Measurements from ENCODE around the gene FAM204A. TPM values are rescaled to one million over a fixed set of nuclear protein-coding genes. Genes with fewer than 3 reads are reported as not detected.

The FAM204A gene
- total RNA-seq, 1 donor from 2014 or later = 43.6 TPM

DNA sequence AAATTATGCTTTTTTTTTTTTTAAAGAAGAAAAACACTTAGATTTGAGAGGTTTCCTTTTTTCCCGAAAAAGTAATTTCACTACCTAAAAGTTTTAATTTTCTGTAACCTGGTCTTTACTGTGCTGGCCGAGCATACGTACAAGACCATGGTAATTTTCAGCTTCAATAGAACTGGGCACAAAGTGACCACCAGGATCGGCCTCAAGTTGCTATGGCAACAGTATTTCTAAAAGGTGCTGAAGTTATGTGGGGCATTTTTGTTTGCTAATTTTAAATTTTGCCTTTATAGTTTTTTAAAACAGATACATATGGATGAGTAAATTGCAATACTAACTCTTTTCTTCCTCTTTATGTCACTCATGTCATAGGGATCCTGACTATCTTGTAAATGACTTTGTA lies 69.4 kb downstream of the FAM204A start:
- Mint-ChIP-seq H3K36me3 (ENCODE audit: unreplicated experiment) (peaks cover 4% of the 10 kb centered on the region), H3K27me3 (ENCODE audit: unreplicated experiment) (no peaks in the 10 kb centered on the region), H3K4me1 (ENCODE audit: low read depth, unreplicated experiment) (no peaks in the 10 kb centered on the region), H3K27ac (ENCODE audit: unreplicated experiment) (no peak overlapping the region), H3K9me3 (ENCODE audit: unreplicated experiment) (peaks cover 2% of the 10 kb centered on the region), H3K4me3 (ENCODE audit: unreplicated experiment) (no peak overlapping the region)
- TF ChIP-seq, protein P1, sequence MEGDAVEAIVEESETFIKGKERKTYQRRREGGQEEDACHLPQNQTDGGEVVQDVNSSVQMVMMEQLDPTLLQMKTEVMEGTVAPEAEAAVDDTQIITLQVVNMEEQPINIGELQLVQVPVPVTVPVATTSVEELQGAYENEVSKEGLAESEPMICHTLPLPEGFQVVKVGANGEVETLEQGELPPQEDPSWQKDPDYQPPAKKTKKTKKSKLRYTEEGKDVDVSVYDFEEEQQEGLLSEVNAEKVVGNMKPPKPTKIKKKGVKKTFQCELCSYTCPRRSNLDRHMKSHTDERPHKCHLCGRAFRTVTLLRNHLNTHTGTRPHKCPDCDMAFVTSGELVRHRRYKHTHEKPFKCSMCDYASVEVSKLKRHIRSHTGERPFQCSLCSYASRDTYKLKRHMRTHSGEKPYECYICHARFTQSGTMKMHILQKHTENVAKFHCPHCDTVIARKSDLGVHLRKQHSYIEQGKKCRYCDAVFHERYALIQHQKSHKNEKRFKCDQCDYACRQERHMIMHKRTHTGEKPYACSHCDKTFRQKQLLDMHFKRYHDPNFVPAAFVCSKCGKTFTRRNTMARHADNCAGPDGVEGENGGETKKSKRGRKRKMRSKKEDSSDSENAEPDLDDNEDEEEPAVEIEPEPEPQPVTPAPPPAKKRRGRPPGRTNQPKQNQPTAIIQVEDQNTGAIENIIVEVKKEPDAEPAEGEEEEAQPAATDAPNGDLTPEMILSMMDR (IDR thresholded peaks at IDR 0.05; ENCODE audit: partially characterized antibody, unreplicated experiment) = no peak
- DNase-seq = no peak

DNA sequence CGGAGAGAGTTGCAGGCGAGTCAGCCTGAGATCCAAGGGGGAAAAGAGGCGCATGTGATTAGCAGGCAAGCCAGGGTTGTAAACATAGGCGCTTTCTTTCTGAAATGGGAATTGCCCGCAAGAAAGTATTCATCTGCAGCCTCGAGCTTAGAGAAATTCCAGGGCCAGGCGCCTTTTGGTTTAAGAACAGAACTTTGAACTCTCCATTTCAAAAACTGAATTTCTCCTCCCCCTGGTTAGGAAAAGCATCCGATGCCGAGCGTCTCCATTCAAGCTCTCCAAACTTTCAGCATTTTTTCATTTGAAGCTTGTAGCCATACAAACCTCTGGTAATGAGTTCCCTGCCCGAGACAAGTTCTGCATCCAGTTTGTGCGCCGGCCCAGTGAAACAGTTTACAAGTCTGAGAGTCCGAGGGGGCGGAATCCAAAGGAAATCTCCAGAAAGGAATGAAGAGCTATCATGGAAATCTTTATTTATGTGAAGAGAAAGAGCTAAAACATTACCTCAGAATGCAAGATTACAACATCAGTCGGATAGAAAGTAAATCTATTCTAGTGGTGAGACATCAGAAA lies 69.9 kb downstream of the FAM204A start:
- H3K4me1 Mint-ChIP-seq (ENCODE audit: low read depth, unreplicated experiment) = peaks cover 2% of the 10 kb centered on the region
- DNase-seq = no peak
- H3K9me3 Mint-ChIP-seq (ENCODE audit: unreplicated experiment) = peaks cover 2% of the 10 kb centered on the region
- H3K27ac Mint-ChIP-seq (ENCODE audit: unreplicated experiment) = no peak overlapping the region
- H3K36me3 Mint-ChIP-seq (ENCODE audit: unreplicated experiment) = peaks cover under 1% of the 10 kb centered on the region
- TF ChIP-seq, protein P1 (IDR thresholded peaks at IDR 0.05; ENCODE audit: partially characterized antibody, unreplicated experiment) = no peak
- no peak overlapping the region for H3K4me3 Mint-ChIP-seq (ENCODE audit: unreplicated experiment)
- no peaks in the 10 kb centered on the region for H3K27me3 Mint-ChIP-seq (ENCODE audit: unreplicated experiment)

DNA sequence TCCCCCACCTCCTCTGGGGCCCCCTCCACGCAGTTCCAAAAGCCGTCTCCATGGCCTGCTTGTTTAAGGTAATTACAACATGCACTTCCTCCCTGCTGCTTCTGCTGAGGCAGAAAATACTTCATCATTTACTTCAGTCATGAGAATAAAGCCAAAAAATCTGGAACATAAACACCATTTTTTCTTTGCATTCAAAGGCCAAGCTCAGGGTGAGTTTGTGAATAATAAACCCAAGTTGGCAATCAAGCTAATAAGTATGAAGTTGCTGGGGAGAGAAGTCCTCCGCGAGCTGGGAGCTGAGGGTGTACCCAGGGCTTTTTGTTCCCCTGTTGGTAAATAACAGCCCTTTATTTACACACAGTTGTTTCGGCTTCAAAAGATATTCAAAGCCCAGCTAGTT lies 70.5 kb downstream of the FAM204A start:
- peaks cover 6% of the 10 kb centered on the region for H3K4me1 Mint-ChIP-seq (ENCODE audit: low read depth, unreplicated experiment)
- no peak for DNase-seq
- H3K9me3 Mint-ChIP-seq (ENCODE audit: unreplicated experiment) = peaks cover 2% of the 10 kb centered on the region
- no peak overlapping the region for H3K4me3 Mint-ChIP-seq (ENCODE audit: unreplicated experiment)
- TF ChIP-seq, protein P1 (IDR thresholded peaks at IDR 0.05; ENCODE audit: partially characterized antibody, unreplicated experiment) = no peak
- H3K27me3 Mint-ChIP-seq (ENCODE audit: unreplicated experiment) = no peaks in the 10 kb centered on the region
- H3K36me3 Mint-ChIP-seq (ENCODE audit: unreplicated experiment) = no peaks in the 10 kb centered on the region
- no peak overlapping the region for H3K27ac Mint-ChIP-seq (ENCODE audit: unreplicated experiment)

DNA sequence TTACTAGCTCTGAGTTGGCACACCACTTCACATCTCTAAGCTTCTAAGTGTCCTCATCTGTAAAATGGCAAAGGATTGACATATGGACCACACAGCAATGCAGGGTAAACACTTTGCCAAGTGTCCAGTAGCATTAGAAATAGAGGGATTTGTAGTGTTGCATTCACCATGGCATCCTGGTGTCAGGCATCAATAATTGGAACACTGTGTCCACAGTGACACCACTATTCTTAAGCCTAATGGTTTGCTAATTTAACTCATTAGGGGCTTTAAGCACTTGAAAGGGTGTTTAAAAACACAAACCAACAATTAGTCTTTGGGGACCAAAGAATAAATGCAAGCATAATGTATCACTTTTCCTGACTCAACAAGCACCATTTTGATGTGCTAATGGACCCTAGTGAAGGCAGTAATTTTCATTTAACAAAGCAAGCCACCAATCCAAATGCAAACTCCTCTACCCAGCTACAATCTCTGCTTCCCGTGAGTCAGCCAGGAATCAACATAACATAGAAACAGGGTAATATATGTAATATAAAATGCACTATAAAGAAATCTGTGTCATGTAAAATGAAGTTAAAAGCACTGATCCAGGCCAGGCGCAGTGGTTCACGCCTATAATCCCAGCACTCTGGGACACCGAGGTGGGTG lies 75.9 kb downstream of the FAM204A start:
- TF ChIP-seq, protein P1 (IDR thresholded peaks at IDR 0.05; ENCODE audit: partially characterized antibody, unreplicated experiment) = no peak
- Mint-ChIP-seq H3K27me3 (ENCODE audit: unreplicated experiment) (no peaks in the 10 kb centered on the region), H3K27ac (ENCODE audit: unreplicated experiment) (no peak overlapping the region), H3K36me3 (ENCODE audit: unreplicated experiment) (no peaks in the 10 kb centered on the region), H3K4me3 (ENCODE audit: unreplicated experiment) (no peak overlapping the region), H3K9me3 (ENCODE audit: unreplicated experiment) (peaks cover 4% of the 10 kb centered on the region), H3K4me1 (ENCODE audit: low read depth, unreplicated experiment) (peaks cover 14% of the 10 kb centered on the region)
- no peak for DNase-seq

DNA sequence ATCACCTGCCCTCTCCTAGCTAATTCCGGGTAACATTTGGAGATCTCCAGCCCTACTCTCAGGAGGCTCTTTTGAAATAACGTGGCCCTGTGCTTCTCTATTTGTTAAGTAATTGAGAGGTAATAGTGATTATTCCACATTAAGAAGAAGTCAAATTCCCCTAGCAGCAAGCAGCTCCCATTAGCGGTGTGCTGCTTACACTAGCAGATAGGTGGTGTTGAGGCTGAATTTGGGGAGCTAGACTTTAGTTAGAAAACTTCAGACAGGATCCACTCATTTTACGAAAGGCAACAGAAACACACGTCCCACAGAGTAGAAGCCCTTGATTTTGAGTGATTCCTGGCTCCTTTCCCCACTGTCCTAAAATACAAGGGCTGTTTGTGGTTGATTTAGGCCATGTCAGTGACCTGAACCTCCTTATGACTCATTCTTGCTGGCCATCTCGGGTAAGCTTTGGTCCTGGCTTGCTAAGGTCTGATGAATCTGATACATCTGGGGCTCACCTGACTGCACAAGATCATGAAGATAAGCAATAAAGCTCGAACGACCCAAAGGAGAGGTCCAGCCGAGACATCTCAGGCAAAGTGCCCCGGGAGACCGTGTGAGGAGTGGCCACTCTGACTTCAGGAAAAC lies 77.2 kb downstream of the FAM204A start:
- DNase-seq = no peak
- no peaks in the 10 kb centered on the region for H3K27me3 Mint-ChIP-seq (ENCODE audit: unreplicated experiment)
- no peak overlapping the region for H3K4me3 Mint-ChIP-seq (ENCODE audit: unreplicated experiment)
- TF ChIP-seq, protein P1 (IDR thresholded peaks at IDR 0.05; ENCODE audit: partially characterized antibody, unreplicated experiment) = no peak
- H3K36me3 Mint-ChIP-seq (ENCODE audit: unreplicated experiment) = no peaks in the 10 kb centered on the region
- H3K4me1 Mint-ChIP-seq (ENCODE audit: low read depth, unreplicated experiment) = peaks cover 14% of the 10 kb centered on the region
- H3K27ac Mint-ChIP-seq (ENCODE audit: unreplicated experiment) = no peak overlapping the region
- H3K9me3 Mint-ChIP-seq (ENCODE audit: unreplicated experiment) = peaks cover 2% of the 10 kb centered on the region
